Bronchial epithelial cell (primary cell): ENCODE data around the gene CHAF1A. TPM values are rescaled to one million over a fixed set of nuclear protein-coding genes. Genes with fewer than 3 reads are reported as not detected.

Source experiments
- DNase-seq: peaks from one replicate; pipeline ENCODE4 v3.0.0-alpha.2; 2010; ENCODE audit warnings: low read depth
- FAIRE-seq: peaks from 2 replicates; lab custom pipeline; 2011; peaks lifted over from hg19 to GRCh38; lab: Jason Lieb, UNC
- H3K27me3 ChIP-seq: 2 replicates; pipeline ENCODE4 v1.5.1; 2011; ENCODE audit warnings: low read length; ENCODE audit not compliant: control insufficient read depth, insufficient read depth
- H3K36me3 ChIP-seq: 2 replicates; pipeline ENCODE4 v1.5.1; 2011; ENCODE audit warnings: low read length; ENCODE audit not compliant: control insufficient read depth, insufficient read depth
- H3K4me3 ChIP-seq: 2 replicates; pipeline ENCODE4 v1.5.1; 2011; ENCODE audit warnings: mild to moderate bottlenecking, low read depth, low read length, control low read depth
- CTCF ChIP-seq: IDR thresholded peaks from 2 replicates; pipeline ENCODE4 v1.5.1; 2011; ENCODE audit warnings: mild to moderate bottlenecking, moderate library complexity, low read length, control low read depth, inconsistent platforms; ENCODE audit not compliant: insufficient read depth, severe bottlenecking
- total RNA-seq: library from RNA; depleted of rRNA; stranded (reverse); fragments of >200 nt; gene quantifications from 2 replicates; pipeline ENCODE4 v1.2.1, GENCODE V29; 2014

CHAF1A gene
- total RNA-seq, 1 donor from 2014 or later = 3.7 TPM

DNA sequence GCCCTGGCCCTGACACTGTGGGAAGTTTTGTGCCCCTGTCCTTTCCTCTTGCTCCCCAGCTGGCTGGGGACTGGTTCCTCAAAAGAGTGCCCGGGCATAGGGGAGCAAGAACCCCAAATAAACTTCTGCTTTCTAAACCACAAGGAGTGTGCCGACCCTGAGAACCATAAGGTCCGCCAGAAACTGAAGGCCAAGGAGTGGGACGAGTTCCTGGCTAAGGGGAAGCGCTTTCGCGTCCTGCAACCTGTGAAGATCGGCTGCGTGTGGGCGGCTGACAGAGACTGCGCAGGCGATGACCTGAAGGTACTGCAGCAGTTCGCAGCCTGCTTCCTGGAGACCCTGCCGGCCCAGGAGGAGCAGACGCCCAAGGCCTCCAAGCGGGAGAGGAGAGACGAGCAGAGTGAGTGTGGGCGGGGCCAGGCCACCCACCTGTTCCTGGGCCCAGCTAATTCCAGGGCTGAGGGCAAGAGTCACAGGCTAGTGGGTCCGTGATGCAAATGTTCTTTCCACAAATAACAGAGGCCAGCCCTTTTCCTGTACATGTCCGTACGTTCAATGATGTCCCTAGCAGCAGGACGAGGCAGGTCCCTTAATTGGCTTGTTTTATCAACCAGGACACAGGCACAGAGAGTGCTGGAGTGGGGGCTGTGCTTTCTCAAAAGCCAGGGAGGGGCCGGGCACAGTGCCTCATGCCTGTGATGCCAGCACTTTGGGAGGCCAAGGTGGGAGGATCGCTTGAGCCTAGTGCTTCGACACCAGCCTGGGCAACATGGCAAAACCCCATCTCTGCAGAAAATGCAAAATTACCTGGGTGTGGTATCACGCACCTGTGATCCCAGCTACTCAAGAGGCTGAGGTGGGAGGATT, 29.6 kb downstream of the CHAF1A start:
- no peaks in the 10 kb centered on the region for H3K27me3 ChIP-seq
- H3K36me3 ChIP-seq = peaks cover 19% of the 10 kb centered on the region
- DNase-seq (no peak), FAIRE-seq (no peak)
- no peak for TF ChIP-seq CTCF
- H3K4me3 ChIP-seq = no peak overlapping the region

- DNase-seq (no peak), FAIRE-seq (no peak)
- no peak for TF ChIP-seq CTCF
- Histone ChIP-seq H3K4me3 (no peak overlapping the region), H3K27me3 (no peaks in the 10 kb centered on the region), H3K36me3 (peaks cover 19% of the 10 kb centered on the region)
Observed at GRCh38 chr19:4432918-4433506, 30.6 kb downstream of the CHAF1A start.

GRCh38 chr19:4434391-4434790, 32.0 kb downstream of the CHAF1A start:
- FAIRE-seq = no peak
- TF ChIP-seq CTCF = no peak
- Histone ChIP-seq H3K27me3 (no peaks in the 10 kb centered on the region), H3K36me3 (peaks cover 18% of the 10 kb centered on the region), H3K4me3 (no peak overlapping the region)
- no peak for DNase-seq

- no peak for TF ChIP-seq CTCF
- peaks cover 14% of the 10 kb centered on the region for H3K36me3 ChIP-seq
- DNase-seq (no peak), FAIRE-seq (no peak)
- H3K4me3 ChIP-seq = no peak overlapping the region
- H3K27me3 ChIP-seq = no peaks in the 10 kb centered on the region
Observed at GRCh38 chr19:4436231-4436630, 33.8 kb downstream of the CHAF1A start.

DNA sequence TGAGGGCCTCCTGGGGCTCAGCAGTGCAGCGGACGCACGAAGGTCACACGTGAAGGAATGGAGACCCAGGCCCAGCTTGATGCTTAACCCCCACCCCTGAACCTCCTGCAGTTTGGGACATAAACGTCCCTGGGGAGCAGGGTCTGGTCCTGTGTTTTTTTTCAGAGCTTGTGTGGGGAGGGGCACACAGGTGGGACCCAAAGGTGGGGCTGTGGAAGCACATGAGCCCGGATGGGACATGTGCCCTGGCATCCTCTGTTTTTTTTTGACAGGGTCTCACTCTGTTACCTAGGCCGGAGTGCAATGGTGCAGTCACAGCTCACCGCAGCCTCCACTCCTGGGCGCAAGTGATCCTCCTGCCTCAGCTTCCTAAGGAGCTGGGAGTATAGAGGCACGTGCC, 34.7 kb downstream of the CHAF1A start:
- TF ChIP-seq CTCF = no peak

GRCh38 chr19:4439243-4439642, 36.8 kb downstream of the CHAF1A start:
- Histone ChIP-seq H3K36me3 (peaks cover 5% of the 10 kb centered on the region), H3K27me3 (no peaks in the 10 kb centered on the region), H3K4me3 (no peak overlapping the region)
- no peak for TF ChIP-seq CTCF
- no peak for FAIRE-seq
- no peak for DNase-seq

More for the DNA sequence above, 34.7 kb downstream of the CHAF1A start:
- FAIRE-seq = no peak
- no peaks in the 10 kb centered on the region for H3K27me3 ChIP-seq
- no peak for DNase-seq
- H3K36me3 ChIP-seq = peaks cover 9% of the 10 kb centered on the region
- H3K4me3 ChIP-seq = no peak overlapping the region
